ENCODE results near the gene ATP8A2.
"Not testable (repeated sequence)": the region's sequence is repeated elsewhere in the genome, so short reads cannot be mapped to it uniquely, and the experiment has no call there.

ATP8A2 gene

DNA sequence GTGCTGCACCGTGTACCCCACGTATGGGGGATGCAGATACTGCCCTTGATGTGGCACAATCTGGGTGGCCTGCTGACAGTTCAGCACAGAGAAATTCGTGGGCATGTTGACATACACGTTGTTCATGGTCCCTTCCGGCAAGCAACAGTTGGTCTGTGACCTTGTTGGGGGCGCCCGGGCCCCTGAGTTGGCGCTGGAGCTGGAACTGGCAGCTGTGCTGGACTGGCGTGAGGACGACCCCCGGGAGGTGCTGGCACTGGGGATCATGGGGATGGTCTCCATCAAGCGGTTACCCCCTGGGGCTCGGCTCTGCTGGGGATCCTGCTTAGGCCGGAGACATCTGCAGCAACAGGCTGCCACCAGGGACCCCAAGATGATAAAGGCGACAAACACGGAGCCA lies 674.9 kb downstream of the ATP8A2 start:
- no peak for DNase-seq (ENCODE audit: low read depth)

DNA sequence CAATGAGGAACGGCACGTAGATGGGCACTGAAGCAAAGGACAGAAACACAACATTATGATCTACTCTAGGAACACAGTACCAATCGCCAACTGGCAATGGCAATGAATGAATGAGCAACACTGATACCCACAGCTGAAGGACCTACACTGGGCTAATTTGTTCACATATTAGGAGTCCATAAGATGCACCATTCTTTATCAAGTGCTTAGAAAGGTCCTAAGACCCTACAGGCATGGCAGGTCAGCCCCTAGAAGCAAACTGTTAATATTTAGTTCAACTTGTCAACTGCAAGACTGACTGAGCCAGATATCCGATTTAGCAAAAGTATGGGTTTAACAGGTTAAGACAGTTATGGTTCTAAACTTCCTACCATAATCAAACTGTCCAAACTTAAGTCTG lies 675.3 kb downstream of the ATP8A2 start:
- no peak for DNase-seq (ENCODE audit: low read depth)

DNA sequence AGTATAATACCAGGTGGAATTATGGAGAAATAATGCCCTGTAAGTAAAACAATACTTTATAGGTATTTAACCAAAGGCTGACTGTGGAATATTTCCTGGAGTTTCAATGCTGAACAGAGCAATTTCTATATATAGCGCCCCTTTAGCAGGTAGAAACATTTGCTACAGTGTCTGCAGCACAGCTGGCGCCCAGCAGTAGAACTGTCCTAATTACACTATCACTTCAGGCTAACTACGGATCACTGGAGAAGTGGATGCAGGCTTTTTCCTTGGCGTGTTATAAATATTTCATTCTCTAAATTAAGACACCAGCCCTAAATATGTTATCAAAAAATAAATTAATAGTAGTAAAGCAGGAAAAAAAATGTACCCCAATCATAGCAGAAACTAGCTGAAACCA lies 677.0 kb downstream of the ATP8A2 start:
- DNase-seq (ENCODE audit: low read depth), result no peak

DNA sequence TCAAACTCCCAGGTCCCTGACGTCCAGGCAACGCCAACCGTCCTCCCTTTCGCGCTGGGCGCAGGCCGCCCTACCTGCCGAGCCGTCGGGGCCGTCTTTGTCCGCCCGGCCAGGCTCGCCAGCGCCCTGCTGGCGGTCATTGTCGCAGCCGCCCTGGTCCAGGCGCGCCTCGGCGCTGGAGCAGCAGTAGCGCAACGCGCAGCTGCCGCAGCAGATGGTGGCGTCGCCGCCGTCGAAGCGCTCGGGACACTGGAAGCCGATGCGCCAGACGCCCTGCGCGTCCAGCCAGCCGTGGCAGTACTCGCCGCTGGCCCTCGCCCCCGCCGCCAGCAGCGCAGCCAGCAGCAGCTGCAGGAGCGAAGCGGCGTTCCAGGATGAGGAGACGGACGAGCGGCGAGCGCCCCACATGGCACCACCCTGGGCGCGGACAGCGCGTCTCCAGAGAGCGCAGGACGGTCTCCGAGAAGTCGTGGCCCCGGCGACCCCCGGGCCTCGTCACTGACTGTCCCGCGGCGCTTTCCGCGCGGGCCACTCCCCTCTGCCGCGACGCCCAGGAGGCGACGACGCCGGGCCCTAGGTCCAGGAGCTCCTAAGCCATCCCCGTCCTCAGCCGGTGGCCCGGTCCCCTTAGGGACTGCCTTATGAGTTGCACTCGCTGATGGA lies 678.9 kb downstream of the ATP8A2 start:
- DNase-seq (ENCODE audit: low read depth), result no peak

DNA sequence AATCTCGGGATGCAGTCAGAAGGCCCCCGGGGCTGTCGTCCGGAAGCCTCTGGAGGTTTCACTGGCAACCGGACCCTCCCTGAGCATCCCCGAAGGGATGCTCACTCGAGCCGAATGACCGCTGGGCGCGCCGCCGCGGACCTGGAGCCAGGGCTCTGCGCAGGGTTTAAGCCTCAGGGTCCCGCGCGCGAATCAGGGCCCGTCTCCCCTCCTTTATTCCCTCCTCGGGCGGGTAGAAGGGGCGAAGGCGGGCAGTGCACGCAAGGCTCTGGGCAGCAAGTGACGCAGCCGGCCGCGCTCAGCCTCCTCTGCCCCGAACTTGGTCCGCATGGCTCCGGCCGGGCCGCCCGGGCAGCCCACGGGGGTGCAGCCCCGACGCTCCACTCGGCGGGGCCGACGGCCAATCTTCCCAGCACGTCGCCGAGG lies 679.5 kb downstream of the ATP8A2 start:
- DNase-seq (ENCODE audit: low read depth), result no peak

DNA sequence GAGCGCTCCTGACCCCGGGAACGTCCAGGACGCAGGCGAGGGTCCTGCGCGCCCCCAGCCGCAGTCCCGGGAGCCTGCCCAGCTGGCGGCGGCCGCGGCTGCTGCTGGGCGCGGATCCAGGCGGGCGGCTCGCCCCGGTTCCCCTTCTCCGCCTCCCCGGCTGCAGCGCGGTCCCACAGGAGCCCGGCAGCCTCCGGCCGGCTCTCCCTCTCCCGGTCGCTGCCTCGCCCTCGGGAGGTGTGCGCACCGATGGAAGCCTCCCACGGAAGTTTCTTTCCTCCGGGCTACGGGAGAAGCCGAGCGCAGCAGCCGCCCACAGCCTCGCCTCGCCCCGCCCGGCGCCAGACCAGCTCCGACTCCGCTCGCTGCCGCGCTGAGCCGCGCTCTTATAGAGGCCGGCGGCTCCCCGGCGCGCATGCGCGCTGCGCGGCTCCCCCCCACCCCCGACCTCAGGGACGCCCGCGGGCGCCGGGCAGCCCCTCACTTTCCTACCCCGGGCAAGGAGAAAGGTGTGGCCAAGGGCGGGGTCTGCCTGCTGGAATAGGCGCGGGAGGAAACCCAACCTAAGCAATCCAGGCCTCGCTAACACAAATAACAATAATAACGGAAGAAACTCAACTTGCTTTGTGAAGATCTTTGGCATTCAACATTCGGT lies 680.0 kb downstream of the ATP8A2 start, which contains the start of gene SHISA2:
Gene SHISA2 (minus strand): TSS at position 360 of the 655 bp plus-strand sequence. CDS start 1,041 bp downstream, outside the sequence.
- DNase-seq (ENCODE audit: low read depth), result peak; percentile 45

DNA sequence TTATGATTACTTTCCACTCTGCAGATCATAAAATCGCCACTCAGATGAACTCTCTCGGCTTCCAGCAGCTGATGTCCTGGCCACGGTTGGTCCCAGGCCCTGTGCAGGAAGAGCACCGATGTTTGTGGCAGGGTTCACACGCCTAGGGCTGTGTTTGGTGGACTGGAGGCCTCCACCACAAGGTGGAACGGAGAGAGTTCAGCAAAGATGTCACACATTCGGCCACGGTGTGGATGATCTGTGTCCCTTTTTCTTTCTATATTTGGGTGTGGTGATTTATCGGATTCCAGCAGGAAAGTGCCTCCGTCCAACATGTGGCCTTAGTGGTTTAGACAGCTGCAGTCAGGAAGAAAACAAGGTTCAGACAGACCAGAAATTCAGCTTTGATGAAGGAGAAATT lies 680.6 kb downstream of the ATP8A2 start:
- DNase-seq (ENCODE audit: low read depth), result no peak

DNA sequence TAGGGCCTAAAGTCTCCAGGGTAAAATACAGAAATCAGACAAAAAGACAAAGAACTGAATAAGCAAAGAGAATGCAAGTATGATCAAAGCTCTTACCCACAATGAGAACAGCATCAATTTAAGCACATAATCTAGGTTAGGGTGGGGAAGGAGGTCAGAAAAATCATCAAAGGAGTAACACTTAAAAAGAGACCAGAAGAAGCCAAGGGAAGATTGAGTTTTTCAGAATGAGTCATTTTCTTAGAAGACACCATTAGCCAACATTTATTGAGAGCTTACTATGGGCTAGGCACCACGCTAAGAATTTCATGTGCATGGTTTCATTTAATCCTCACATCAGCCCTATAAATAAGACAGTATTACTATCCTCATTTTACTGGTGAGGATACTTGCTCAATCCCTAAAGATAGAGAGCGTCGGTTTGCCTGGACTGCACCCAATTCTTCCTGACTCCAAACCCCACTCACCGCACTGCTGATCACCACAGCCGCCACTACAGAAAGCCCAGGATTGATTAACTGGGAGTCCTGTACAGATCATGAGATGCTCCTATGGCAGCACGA lies 681.7 kb downstream of the ATP8A2 start:
- no peak for DNase-seq (ENCODE audit: low read depth)

DNA sequence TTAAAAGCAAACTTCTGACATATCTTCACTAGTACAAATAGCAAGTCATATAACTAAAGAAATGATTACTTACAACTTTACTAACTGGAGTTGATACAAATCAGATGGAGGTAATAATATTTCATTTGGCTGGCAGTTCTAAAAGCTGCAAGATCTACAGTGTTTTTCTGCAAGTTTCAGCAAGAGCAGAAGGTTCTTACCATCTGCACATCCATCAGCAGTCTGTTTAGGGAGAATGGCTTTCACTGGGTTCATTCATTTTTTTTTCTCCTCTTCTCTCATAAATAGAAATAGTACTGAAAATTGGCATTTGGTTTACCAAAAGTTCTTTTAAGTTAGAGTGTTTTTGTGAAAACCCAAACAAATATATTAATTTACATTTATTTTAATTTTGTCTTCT lies 683.1 kb downstream of the ATP8A2 start:
- no peak for DNase-seq (ENCODE audit: low read depth)

DNA sequence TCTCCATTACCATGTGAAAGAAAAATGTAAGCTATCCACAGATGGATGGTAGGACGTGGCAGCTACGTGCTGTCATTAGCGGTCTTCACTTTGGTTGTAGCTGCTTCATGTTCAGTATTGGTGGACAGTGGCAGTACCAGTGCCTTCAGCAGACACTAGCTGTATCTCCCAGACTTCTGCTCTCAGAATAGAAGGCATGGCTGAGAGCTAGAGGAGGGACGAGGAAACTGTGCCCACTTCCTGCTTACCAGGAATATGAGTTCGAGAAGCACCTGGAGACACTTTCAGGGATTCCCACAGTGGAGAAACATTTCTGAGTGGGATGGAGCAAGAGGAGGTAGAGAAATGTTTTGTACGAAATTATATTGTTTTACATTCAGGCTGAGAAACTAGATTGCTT lies 686.9 kb downstream of the ATP8A2 start:
- DNase-seq (ENCODE audit: low read depth), result no peak

DNA sequence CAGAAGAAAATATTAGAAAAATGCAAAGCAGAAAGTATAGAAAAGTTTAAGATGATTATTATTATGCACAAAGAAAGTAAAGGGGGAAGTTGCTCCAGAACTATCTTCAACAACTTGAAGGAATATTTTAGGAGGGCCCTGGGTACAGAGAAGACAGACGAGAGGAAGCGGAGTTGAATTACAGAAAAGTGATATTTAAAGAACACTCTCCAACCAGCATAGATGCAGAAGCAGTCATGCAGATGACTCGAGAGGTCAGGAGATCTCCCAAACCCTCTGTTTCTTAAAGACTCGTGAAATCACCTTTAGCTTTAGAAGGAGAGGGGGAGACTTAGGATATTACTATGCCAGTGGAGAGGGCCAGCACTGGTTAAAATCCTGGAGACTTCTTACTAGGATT lies 688.6 kb downstream of the ATP8A2 start:
- no peak for DNase-seq (ENCODE audit: low read depth)

DNA sequence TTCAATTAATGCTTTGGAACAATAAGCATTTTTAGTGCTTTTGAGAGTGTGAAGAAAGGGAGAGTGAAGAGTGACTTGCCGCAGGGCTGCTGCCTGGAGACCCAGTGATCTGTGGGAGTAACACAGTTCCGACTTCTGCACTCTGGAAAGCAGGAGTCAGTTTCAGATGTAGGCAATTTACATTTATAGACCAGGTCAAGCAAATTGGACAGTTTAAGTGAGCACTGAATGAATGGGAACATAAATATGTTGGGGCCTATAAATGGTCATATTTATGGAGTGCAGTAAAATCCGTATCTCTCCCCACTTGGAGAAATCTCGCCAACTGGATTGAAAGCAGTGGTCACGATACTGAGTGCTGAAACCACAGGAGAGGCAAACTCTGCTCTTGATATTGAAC lies 689.5 kb downstream of the ATP8A2 start:
- DNase-seq (ENCODE audit: low read depth), result no peak

DNA sequence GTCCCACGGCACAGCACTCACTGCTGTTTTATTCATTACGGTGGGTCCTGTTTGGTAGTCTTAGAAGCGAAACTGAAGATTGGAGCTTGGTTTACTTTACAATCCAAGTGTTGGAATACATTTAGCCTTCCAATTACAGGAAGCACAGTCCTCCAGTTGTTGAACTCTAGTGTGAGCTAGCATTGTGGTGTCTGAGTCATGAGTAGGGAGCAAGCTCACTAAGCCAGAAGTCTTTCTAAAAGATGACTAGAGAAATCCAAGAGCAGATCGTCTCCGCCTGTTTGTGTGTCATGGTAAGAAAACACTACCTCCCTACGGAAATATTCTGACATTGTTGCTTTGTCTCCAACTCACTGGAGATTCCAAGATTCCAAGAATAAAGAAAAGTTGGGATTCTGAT lies 690.2 kb downstream of the ATP8A2 start:
- DNase-seq (ENCODE audit: low read depth), result peak; percentile 56

DNA sequence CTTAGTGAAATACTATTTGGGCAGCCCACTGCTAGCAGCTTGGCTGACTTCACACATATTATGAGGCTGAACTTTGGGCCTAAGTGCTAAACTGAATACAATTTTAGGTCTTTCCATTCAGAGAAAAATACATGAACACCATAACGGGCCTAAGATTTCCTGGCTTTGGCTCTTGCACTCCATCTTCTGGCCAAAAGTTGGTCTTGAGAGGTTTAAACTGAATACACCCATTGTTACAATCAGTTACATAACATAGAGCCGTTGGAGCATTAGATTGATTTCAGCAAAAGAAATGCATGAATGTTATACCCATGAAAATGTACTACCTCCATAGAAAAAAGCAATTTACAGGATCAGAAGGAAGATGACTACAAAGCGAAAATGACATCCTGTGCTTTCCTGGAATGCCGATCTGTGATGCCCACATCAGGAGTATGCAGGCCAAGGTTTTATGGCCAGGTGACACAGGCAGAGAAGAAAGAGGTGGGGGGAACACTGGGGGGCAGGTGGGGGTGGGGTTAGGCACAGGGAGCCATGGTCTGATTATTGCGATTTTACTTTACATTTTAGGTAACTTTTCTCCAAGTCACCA lies 691.2 kb downstream of the ATP8A2 start:
- peak; percentile 50 for DNase-seq (ENCODE audit: low read depth)

DNA sequence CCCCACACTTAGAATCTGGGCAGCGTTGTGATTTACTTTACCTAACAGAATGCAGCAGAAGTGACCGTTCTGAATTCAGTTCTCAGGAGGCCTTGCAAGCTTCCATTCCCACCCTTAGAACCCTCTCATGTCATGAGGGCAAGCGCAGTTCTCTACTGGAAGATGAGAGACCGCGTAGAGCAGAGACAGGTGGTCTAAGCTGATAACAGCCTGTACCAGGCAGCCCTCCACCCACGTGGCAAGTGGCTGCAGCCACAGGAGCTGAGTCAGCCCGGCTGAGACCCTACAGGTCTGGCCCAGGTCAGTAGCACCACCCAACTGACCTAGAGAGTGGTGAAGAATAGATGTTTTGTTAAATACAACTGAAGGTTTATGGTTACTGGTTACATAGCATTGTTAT lies 694.7 kb downstream of the ATP8A2 start:
- not testable (repeated sequence) for DNase-seq (ENCODE audit: low read depth)

DNA sequence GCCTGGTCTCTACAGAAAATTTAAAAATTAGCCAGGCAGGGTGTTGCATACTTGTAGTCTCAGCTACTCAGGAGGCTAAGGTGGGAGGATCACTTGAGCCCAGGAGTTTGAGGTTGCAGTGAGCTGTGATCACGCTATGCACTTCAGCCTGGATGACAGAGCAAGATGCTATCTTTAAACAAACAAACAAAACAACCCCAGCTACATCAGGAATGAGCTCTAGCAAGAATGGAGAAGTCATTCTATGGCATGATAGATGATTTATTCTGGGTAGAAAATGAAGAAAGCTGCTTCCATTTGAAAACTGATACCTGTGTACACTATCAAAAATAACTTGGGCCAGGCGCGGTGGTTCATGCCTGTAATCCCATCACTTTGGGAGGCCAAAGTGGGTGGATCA lies 695.8 kb downstream of the ATP8A2 start:
- no peak for DNase-seq (ENCODE audit: low read depth)

DNA sequence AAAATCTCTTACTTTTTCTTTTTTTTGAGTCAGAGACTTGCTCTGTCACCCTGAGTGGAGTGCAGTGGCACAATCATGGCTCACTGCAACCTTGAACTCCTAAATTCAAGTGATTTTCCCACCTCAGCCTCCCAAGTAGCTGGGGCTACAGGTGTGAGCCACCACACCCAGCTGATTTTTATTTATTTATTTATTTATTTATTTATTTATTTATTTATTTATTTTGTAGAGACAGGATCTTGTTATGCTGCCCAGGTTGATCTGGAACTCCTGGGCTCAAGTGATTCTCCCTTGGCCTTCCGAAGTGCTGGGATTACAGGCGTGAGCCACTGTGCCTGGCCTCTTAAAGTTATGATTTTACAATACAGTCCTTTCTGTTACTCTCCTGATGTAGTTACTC lies 696.6 kb downstream of the ATP8A2 start:
- not testable (repeated sequence) for DNase-seq (ENCODE audit: low read depth)

DNA sequence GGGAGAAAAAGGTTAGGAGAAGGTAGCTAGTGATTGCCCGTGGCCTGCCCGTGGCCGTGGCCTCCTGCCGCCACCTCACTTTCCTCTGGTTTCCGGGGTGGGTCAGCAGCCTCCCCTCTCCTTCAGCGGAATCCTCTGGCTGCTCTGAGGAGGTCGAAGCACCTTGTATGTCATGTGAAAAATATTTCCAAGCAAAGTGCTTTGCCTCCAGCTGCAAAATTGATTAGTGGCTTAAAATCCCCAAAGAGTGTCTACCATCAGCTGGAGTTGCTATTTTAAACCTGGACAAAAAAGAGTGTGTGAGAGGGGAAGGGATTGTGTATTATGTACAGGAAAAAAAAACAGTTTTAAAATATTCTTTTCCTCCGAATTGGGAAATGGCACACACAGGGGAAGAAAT lies 697.9 kb downstream of the ATP8A2 start:
- not testable (repeated sequence) for DNase-seq (ENCODE audit: low read depth)

DNA sequence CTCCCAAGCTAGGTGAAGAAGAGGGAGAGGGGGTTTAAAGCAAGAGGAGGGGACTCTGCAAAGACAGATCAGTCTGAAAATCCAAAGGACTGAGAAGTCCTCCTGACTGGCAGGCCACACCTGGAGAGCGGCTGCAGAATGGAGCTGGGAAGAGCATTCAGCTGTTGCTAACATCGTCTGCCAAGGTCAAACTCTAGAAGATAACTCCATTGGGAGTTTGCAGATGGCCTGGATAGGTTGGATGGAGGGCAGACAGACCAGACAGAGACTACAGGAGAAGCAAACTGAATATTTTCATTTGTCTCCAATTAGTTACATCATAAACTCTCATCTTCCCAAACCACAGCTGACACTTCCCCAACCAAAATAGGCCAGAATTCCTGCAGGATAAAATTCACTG lies 699.9 kb downstream of the ATP8A2 start:
- DNase-seq (ENCODE audit: low read depth), result no peak

DNA sequence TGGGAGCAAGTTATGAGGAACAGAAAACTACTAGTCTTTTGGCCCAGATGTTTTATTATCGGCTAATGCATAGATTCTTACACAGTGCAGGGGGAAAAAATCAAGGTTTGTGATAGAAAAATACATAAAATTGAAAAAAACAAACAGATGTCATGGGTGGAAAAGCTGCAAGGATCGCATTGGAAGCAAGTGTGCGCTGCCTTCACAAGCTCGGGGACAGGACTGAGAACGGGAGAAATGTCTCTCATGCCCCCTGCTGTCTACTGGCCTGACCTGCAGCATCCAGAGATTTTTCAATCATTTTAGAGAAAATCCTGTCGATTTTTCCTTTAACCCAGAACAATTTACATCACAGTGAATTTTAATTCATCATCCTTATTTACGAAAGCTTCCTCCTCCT lies 700.6 kb downstream of the ATP8A2 start:
- not testable (repeated sequence) for DNase-seq (ENCODE audit: low read depth)

DNA sequence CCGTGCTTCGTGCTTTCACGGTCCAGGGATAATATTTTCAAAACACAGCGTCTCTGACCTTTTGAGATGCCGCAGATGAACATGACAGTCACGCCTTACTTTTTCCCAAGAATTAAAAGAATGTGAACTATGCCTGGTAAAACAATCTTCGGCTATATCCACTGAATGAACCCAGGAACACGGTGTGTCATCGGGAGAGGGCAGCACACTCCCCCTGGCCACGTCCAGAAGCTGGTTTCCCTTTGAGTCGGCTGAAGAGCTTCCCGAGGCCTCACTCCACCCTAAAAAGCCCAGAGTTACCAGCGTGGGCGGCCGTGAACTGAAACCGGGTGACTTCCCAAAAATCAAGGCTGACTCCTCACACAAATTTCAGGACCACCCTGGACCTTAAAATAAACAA lies 702.9 kb downstream of the ATP8A2 start:
- DNase-seq (ENCODE audit: low read depth), result peak; percentile 64

All from EH (cell line).